ENCODE measurements around the gene CACNB4. TPM values are rescaled to one million over a fixed set of nuclear protein-coding genes. Genes with fewer than 3 reads are reported as not detected.

Gene CACNB4
- polyA plus RNA-seq, 1 donor from 2014 or later: 29.0 TPM

DNA sequence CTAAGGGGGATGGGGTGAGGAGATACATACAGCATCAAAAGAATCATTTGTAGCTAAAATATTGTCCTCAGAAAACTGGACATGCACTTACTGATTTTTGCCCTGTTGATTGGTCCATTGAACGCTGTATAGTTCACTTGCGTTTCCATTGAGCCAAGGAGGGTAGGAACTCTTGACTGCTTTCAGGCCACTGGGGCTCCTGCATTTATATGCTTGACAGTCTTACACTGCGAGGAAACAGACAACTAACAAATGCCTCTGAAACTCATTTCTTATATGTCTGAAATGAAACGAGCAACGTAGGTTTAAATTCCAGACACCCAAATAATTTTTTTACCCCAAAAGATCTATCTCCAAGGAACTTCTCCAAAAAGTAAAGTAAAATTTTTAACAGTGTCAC is 312.8 kb downstream of the CACNB4 start:
- H3K4me2 ChIP-seq (ENCODE audit: low read length): no peak overlapping the region
- H3K9me3 ChIP-seq (ENCODE audit: low read length): no peaks in the 10 kb centered on the region
- H3K27ac ChIP-seq (ENCODE audit: low read length): no peak overlapping the region
- no peaks in the 10 kb centered on the region for H3K79me2 ChIP-seq (replicated peaks; ENCODE audit: insufficient read depth, low read length)
- no peak overlapping the region for H3K9ac ChIP-seq (ENCODE audit: low read length)
- H4K20me1 ChIP-seq (ENCODE audit: insufficient read depth): no peaks in the 10 kb centered on the region
- no peaks in the 10 kb centered on the region for H3K9me2 ChIP-seq (ENCODE audit: insufficient read depth, low read length)
- H3K4me3 ChIP-seq (ENCODE audit: low read length): no peak overlapping the region
- H3F3A ChIP-seq (ENCODE audit: insufficient read depth, low read length, poor library complexity, severe bottlenecking): no peaks in the 10 kb centered on the region
- no peaks in the 10 kb centered on the region for H3K27me3 ChIP-seq (ENCODE audit: insufficient read depth, low read depth, low read length)
- H3K36me3 ChIP-seq (ENCODE audit: insufficient read depth, low read length): no peaks in the 10 kb centered on the region
- no peak overlapping the region for H2AFZ ChIP-seq (ENCODE audit: low read depth, low read length)
- TF ChIP-seq SMC3 (conservative IDR thresholded peaks at IDR 0.05; ENCODE audit: poor library complexity) (no peak), EP300 (conservative IDR thresholded peaks at IDR 0.05; ENCODE audit: poor library complexity, severe bottlenecking) (no peak), EZH2 (IDR thresholded peaks at IDR 0.05; ENCODE audit: borderline replicate concordance, insufficient read depth, low read length, poor library complexity, severe bottlenecking) (no peak), RAD21 (conservative IDR thresholded peaks at IDR 0.05) (no peak), POLR2AphosphoS5 (IDR thresholded peaks at IDR 0.05) (no peak), MXI1 (conservative IDR thresholded peaks at IDR 0.05; ENCODE audit: poor library complexity, severe bottlenecking) (no peak), TAF1 (IDR thresholded peaks at IDR 0.05; ENCODE audit: low read depth) (no peak)
- TF ChIP-seq, protein P1, sequence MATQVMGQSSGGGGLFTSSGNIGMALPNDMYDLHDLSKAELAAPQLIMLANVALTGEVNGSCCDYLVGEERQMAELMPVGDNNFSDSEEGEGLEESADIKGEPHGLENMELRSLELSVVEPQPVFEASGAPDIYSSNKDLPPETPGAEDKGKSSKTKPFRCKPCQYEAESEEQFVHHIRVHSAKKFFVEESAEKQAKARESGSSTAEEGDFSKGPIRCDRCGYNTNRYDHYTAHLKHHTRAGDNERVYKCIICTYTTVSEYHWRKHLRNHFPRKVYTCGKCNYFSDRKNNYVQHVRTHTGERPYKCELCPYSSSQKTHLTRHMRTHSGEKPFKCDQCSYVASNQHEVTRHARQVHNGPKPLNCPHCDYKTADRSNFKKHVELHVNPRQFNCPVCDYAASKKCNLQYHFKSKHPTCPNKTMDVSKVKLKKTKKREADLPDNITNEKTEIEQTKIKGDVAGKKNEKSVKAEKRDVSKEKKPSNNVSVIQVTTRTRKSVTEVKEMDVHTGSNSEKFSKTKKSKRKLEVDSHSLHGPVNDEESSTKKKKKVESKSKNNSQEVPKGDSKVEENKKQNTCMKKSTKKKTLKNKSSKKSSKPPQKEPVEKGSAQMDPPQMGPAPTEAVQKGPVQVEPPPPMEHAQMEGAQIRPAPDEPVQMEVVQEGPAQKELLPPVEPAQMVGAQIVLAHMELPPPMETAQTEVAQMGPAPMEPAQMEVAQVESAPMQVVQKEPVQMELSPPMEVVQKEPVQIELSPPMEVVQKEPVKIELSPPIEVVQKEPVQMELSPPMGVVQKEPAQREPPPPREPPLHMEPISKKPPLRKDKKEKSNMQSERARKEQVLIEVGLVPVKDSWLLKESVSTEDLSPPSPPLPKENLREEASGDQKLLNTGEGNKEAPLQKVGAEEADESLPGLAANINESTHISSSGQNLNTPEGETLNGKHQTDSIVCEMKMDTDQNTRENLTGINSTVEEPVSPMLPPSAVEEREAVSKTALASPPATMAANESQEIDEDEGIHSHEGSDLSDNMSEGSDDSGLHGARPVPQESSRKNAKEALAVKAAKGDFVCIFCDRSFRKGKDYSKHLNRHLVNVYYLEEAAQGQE (IDR thresholded peaks at IDR 0.05; ENCODE audit: borderline replicate concordance): no peak
- TF ChIP-seq, protein P2, sequence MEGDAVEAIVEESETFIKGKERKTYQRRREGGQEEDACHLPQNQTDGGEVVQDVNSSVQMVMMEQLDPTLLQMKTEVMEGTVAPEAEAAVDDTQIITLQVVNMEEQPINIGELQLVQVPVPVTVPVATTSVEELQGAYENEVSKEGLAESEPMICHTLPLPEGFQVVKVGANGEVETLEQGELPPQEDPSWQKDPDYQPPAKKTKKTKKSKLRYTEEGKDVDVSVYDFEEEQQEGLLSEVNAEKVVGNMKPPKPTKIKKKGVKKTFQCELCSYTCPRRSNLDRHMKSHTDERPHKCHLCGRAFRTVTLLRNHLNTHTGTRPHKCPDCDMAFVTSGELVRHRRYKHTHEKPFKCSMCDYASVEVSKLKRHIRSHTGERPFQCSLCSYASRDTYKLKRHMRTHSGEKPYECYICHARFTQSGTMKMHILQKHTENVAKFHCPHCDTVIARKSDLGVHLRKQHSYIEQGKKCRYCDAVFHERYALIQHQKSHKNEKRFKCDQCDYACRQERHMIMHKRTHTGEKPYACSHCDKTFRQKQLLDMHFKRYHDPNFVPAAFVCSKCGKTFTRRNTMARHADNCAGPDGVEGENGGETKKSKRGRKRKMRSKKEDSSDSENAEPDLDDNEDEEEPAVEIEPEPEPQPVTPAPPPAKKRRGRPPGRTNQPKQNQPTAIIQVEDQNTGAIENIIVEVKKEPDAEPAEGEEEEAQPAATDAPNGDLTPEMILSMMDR (IDR thresholded peaks at IDR 0.05; ENCODE audit: poor library complexity, severe bottlenecking): no peak

DNA sequence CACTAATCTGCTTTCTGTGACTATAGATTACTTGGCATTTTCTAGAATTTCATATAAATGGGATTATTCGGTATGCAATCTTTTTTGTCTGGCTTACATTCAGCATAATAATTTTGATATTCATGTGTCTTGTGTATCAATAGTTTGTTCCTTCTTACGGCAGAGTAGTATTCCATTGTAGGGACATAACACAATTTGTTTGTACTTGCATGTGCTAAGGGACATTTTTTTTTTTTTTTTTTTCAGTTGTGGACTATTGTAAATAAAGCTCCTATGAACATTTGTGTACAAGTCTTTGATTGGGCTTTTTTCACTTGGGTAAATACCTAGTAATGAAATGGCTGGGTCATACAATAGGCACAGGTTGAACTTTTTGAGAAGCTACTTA is 315.7 kb downstream of the CACNB4 start:
- no peaks in the 10 kb centered on the region for H3K36me3 ChIP-seq (ENCODE audit: insufficient read depth, low read length)
- no peak overlapping the region for H3K4me3 ChIP-seq (ENCODE audit: low read length)
- TF ChIP-seq EZH2 (IDR thresholded peaks at IDR 0.05; ENCODE audit: borderline replicate concordance, insufficient read depth, low read length, poor library complexity, severe bottlenecking) (no peak), MXI1 (conservative IDR thresholded peaks at IDR 0.05; ENCODE audit: poor library complexity, severe bottlenecking) (no peak), RAD21 (conservative IDR thresholded peaks at IDR 0.05) (no peak), SMC3 (conservative IDR thresholded peaks at IDR 0.05; ENCODE audit: poor library complexity) (no peak), EP300 (conservative IDR thresholded peaks at IDR 0.05; ENCODE audit: poor library complexity, severe bottlenecking) (no peak), TAF1 (IDR thresholded peaks at IDR 0.05; ENCODE audit: low read depth) (no peak)
- TF ChIP-seq, protein P2 (IDR thresholded peaks at IDR 0.05; ENCODE audit: poor library complexity, severe bottlenecking): no peak
- no peaks in the 10 kb centered on the region for H3K9me3 ChIP-seq (ENCODE audit: low read length)
- H3K27ac ChIP-seq (ENCODE audit: low read length): no peak overlapping the region
- no peaks in the 10 kb centered on the region for H3K79me2 ChIP-seq (replicated peaks; ENCODE audit: insufficient read depth, low read length)
- no peaks in the 10 kb centered on the region for H3K9me2 ChIP-seq (ENCODE audit: insufficient read depth, low read length)
- H3K9ac ChIP-seq (ENCODE audit: low read length): no peak overlapping the region
- H3F3A ChIP-seq (ENCODE audit: insufficient read depth, low read length, poor library complexity, severe bottlenecking): no peaks in the 10 kb centered on the region
- H4K20me1 ChIP-seq (ENCODE audit: insufficient read depth): no peaks in the 10 kb centered on the region
- no peak overlapping the region for H3K4me2 ChIP-seq (ENCODE audit: low read length)
- no peaks in the 10 kb centered on the region for H3K27me3 ChIP-seq (ENCODE audit: insufficient read depth, low read depth, low read length)
- H2AFZ ChIP-seq (ENCODE audit: low read depth, low read length): no peak overlapping the region

Small RNA genes lying within 50 kb of the gene (small RNA-seq; reads per million reads assigned to genes)
- gene RPL30P2: 0 reads per million in 3 experiments

Other genes starting within 250 kb of the CACNB4 start
- gene STAM2, start 76.7 kb upstream of the CACNB4 start, polyA plus RNA-seq: 42.5 and 47.5 TPM in 2 replicates
- gene FMNL2, start 236.1 kb upstream of the CACNB4 start, polyA plus RNA-seq: 81.1 and 86.5 TPM in 2 replicates